Astrocyte of the cerebellum (primary cell): ENCODE results near the gene KLHL1.

Experiments
- DNase-seq: peaks from one replicate; pipeline ENCODE4 v3.0.0-alpha.2; 2011; ENCODE audit warnings: low read depth
- H3K4me3 ChIP-seq: 2 replicates; pipeline ENCODE4 v1.5.1; 2011; ENCODE audit warnings: mild to moderate bottlenecking, low read depth, low read length, moderate library complexity
- in situ Hi-C: cut with HindIII; loops from 2 replicates; pipeline ENCODE4 v1.10.0; 2017; ENCODE audit warnings: low sequenced_read_pairs
- TF ChIP-seq, protein P1 (sequence below): IDR thresholded peaks from 2 replicates; pipeline ENCODE4 v1.5.1; 2012; ENCODE audit warnings: low read length, low read depth, moderate library complexity, mild to moderate bottlenecking; ENCODE audit errors: missing control alignments

The KLHL1 gene

DNA sequence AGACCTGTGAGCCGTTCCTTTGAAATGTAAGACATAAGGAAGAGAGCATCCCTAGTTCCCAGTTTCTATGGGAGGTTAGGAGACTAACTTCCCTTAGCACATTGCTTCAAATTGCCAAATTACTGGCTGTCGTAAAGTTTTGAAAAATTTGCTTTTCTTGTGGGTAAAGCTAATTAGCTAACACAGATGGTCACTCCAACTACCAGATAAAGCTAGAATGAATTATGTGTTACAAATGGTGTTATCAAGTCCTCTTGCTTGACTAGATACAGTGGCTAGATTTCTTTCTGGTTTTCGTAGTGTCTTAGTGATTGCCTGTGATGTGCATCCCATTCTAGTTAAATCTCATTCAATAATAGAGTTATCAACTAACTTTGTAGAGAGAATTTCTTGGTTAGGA lies 417.3 kb downstream of the KLHL1 start:
- in situ Hi-C loops: no loop called here
- TF ChIP-seq, protein P1, sequence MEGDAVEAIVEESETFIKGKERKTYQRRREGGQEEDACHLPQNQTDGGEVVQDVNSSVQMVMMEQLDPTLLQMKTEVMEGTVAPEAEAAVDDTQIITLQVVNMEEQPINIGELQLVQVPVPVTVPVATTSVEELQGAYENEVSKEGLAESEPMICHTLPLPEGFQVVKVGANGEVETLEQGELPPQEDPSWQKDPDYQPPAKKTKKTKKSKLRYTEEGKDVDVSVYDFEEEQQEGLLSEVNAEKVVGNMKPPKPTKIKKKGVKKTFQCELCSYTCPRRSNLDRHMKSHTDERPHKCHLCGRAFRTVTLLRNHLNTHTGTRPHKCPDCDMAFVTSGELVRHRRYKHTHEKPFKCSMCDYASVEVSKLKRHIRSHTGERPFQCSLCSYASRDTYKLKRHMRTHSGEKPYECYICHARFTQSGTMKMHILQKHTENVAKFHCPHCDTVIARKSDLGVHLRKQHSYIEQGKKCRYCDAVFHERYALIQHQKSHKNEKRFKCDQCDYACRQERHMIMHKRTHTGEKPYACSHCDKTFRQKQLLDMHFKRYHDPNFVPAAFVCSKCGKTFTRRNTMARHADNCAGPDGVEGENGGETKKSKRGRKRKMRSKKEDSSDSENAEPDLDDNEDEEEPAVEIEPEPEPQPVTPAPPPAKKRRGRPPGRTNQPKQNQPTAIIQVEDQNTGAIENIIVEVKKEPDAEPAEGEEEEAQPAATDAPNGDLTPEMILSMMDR: no peak
- no peak for DNase-seq
- no peak overlapping the region for H3K4me3 ChIP-seq

DNA sequence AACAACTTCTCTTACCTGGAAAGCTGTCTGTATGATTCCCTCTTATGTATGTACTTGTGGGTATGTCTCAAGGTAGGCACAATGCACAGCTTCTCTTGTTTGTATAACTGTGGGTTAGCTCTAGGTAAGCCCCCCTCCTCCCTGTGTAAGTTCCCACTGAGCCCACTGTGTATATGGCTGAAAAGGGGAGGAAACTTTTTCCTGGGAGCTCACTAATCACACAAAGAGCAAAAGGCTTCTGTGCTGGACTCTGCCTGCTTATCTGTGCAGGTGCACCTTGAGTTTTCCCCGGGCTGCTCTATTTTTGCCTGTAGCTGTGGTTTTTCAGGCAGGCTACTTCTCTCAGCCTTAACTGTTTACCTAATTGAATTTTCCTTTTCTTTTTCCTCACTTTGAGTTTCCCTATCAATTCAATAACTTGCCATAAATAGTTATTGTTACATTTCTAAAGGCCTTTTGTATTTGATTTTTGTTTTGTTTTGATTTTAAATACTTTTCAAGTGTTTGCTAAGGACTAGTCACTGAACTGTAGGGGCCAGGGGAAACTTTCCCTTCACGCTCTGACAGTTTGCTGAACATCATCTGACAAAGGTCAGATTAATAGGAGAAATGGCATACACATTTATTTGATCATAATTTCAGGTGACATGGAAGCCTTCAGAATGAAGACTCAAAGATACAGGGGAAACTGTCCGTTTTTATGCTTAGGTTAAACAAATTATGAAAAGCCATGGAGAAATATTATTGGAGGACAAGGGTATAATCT lies 424.1 kb downstream of the KLHL1 start:
- TF ChIP-seq, protein P1: no peak
- DNase-seq: no peak
- in situ Hi-C loops: no loop called here
- H3K4me3 ChIP-seq: no peak overlapping the region

DNA sequence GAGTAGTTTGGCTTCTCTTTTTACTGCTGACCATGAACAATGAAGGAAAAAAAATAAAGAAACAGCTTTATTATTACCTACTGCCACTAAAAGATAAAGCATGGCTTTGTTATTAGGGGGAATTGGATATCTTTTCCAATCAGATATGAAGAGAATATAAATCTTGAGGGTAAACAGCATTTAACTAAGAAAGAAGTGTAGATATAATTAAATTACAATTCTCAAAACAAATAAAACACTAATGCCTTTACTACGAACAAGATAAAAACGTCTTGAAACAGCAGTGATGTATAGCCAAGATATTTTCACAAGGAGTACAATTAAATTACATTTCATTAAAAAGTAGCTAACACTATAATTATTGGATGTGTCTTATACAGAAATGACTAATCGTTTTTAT lies 426.5 kb downstream of the KLHL1 start:
- no peak for DNase-seq
- in situ Hi-C loops: no loop called here
- no peak overlapping the region for H3K4me3 ChIP-seq
- TF ChIP-seq, protein P1: no peak

DNA sequence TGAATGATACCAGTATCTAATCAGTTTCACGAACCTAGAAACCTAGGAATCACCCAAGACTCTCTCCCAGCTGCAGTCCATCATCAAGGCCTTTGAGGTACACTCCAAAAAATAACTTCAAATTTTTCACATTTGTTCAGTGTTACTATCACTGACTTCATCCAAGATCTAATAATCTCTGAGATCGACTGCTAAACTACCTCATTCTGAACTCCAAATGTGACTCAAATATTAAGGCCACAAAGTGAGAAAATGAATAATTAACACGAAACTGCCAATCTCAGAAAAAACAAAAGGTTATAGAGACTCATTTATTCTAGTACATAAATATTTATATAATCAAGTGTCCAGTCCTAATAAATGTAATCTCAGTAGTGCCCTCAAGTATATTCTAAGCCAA lies 430.9 kb downstream of the KLHL1 start:
- in situ Hi-C loops: no loop called here
- no peak for DNase-seq
- TF ChIP-seq, protein P1: no peak
- no peak overlapping the region for H3K4me3 ChIP-seq

DNA sequence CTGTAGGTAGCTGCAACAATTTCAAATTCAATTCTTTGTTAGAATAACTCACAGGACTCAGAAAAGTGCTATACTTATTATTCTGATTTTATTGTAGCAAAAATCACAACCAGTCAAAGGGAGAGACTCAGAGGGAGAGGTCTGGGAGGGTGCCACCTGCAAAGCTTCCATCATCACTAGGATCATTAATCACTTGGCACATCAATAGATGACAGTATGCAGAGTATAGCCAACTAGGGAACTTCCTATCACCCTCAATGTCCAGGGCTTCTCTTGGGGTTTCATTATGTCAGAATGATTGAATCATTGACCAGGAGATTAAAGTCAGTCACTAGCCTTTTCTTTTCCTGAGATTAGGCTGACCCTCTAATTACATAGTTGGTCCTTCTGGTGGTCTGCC lies 432.0 kb downstream of the KLHL1 start:
- H3K4me3 ChIP-seq: no peak overlapping the region
- in situ Hi-C loops: no loop called here
- no peak for DNase-seq
- TF ChIP-seq, protein P1: no peak

DNA sequence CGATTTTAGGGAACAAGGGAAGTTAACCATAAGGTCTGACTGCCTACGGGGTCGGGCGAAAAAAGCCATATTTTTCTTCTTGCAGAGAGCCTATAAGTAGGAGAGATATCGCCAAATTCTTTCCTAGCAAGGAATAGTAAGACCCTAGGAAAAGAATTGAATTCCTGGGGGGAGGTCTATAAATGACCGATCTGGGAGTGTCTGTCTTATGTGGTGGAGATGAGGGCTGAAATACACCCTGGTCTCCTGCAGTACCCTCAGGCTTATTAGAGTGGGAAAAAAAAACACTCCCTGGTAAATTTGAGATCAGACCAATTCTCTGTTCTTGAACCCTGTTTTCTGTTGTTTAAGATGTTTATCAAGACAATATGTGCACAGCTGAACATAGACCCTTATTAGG lies 448.1 kb downstream of the KLHL1 start:
- H3K4me3 ChIP-seq: no peak overlapping the region
- in situ Hi-C loops: no loop called here
- TF ChIP-seq, protein P1: no peak
- no peak for DNase-seq
